Body of pancreas (tissue), 4 donors: ENCODE measurements around the gene ARHGEF19.

Experiments
- CTCF ChIP-seq, 7 experiments: fragments of 450-650 bp in 4 of 7; fragments of 200-600 bp in 3 of 7; sonication (generic) in 3 of 7; IDR thresholded peaks; one replicate each; pipeline ENCODE4 v1.5.1; 2016 to 2019; ENCODE audit warnings: antibody characterized with exemption in 7 of 7
- POLR2A ChIP-seq, 3 donors: fragments of 450-650 bp; IDR thresholded peaks; one replicate each; pipeline ENCODE4 v1.6.1; 2016; ENCODE audit warnings: antibody characterized with exemption in 3 of 3, mild to moderate bottlenecking in 2 of 3

DNA sequence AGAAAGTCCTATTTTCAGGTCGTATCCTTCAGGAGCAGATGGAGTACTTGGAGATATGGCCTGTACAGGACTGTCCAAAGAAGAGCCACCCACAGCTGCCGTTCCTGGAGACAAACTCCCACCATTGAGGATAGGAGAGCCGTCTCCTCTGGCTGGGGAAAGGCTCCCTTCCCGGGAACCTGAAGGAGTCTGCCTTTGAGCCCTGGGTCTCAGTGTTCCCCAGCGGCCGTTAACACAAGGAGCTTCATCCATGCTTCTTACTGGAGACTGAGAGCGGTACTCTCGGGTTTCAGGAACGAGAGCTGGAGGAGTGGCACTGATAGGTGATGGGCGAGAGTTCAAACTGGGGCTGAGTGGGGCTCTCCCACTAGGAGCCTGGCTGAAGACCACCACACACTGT lies 38.9 kb upstream of the ARHGEF19 start:
- TF ChIP-seq CTCF (IDR thresholded peaks at IDR 0.05), result no peak
- no peak for TF ChIP-seq POLR2A (IDR thresholded peaks at IDR 0.05)
